ENCODE data around the gene MYOM3.
"Not testable (repeated sequence)": the region's sequence is repeated elsewhere in the genome, so short reads cannot be mapped to it uniquely, and the experiment has no call there.

Gene MYOM3

DNA sequence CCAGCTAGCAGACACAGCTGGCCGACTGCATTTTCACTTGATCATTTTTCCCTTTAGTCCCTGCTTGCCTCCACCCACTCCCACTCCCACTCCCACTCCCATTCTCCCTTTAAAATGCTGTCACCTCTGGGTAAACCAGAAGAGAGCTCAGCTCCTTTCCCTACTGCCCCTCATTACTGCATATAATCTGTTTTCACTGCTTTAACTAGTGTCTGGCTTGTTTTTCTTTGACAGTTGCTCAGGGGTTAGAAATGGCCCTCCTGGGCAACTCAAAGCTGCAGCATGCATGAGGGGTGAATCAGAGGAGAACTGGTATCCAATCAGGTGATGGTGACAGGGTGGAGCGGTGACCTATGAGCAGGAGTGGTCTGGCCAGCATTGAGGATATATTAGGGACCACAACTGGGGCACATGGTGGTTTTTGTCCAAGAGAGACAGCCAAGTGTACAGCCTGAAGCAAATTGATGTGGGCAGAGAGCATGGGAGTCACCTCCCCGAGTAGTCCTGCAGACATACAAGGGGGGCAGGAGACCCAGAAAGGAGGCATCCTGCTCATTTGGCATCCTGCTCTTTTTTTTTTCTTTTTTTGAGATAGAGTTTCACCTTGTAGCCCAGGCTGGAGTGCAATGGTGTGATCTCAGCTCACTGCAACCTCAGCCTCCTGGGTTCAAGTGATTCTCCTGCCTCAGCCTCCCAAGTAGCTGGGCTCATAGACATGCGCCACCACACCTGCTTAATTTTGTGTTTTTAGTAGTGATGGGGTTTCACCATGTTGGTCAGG, 89.2 kb downstream of the MYOM3 start:
- DNase-seq, result no peak

DNA sequence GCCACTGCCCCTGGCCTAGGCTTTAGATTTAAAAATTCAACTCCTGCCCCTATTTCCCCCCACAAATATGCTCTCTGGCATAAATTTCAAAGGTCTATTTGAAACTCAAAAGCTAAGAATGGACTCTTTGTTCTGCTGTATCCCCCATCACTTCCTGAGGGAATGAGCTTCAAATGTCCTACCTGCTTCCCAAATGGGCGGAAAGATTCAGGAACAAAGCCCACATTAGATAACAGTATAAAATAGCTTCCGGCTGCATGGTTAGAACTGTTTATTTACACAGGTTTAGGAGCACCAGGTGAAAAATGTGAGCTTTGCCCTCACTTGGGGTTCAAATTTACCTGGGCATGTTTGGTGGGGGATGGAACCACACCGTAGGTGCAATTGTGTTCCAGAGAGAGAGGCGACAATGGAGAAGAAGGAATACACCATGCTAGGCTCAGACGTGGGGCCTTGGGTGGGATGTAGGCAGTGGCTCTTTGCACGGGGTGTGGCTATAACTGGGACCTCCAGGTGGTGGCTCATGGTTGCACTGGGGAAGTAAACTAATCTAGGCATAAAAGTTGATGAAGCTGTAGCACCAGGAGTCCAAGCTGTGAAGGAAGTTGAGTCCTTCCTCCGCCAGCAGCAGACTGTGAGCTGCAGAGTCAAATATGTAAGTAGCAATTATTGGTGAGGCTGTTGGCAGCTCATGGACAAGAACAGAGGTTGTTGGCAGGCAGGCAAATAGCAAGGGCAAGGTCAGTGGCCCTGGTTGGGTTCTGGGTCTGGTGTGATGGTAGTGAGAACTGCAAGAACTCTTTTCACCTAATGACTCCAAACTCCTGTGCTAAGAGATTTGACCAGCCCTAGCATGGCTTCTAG, 90.3 kb downstream of the MYOM3 start:
- DNase-seq, result peak; percentile 41

DNA sequence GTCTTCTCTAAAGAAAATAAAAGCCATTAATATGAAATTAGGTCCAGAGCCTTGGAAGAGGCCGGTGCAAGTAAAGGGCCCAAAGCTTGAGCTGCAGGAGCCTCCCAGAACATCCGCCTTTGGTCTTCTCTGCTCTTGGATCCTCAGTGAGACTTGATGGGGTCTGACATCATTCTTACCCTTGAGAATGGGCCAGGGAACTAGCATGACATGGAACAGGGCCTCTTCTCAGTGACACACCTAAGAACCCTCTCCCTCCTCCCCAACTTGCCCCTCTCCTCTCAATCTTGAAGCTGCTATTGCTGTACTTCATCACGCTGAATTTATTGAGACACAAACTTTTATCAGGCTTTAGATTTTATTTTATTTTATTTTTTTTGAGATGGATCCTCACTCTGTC, 91.5 kb downstream of the MYOM3 start:
- no peak for DNase-seq

DNA sequence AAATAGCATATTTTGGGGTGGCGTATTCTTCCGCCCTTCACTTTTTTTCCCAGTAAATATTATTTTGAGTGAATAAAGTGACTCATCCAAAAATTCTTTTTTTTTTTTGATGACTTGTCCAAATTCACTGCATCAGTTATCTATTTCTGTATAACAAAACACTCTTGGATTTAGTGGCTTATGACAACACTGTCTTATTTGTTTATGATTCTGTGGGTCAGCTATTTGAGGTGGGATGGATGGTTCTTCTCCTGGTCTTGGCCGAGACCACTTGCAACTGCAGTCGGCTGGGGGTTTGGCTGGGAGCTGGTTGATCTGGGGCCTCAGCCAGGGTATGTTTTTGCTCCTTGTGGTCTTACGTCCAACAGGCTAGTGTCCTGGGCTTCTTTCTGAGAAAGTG, 91.9 kb downstream of the MYOM3 start:
- no peak for DNase-seq

DNA sequence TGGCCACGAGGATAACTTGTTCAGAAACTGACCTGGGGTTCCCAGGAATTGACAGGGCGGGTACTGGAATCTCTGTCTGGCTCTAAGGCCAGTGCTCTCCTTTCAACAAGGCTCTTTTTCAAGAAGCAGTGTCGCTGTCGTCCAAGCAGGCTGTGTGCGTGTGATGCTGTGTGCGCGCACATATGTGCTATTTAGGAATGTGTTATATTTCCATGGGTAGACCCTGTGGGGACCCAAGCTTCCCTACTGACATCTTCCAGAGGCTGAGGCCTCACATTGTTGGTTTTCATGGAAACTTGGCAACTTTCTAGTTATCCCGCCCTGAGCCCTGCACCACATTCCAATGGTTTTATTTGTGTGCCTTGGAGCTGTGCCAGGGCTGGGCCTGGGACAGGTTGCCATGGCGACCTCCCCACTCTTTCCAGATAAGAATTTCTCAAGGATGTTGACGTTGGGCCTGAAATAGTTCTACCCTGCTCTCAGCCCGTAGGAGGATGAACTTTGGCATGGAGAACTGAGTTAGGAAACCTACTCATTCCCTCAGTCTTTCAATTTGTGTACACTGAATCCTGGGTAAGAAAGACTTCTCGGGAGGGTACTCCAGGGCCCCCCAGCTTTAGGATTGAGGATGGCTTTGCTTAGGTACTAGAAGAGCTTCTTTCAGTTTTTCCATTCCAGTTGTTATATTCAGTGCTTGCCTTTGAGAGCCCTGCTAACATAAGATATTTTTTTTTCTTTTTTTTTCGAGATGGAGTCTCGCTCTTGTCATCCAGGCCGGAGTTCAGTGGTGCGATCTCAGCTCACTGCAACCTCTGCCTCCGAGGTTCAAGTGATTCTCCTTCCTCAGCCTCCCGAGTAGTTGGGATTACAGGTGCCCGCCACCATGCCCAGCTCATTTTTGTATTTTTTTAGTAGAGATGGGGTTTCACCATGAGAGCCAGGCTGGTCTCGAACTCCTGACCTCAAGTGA, 93.0 kb downstream of the MYOM3 start:
- no peak for DNase-seq

DNA sequence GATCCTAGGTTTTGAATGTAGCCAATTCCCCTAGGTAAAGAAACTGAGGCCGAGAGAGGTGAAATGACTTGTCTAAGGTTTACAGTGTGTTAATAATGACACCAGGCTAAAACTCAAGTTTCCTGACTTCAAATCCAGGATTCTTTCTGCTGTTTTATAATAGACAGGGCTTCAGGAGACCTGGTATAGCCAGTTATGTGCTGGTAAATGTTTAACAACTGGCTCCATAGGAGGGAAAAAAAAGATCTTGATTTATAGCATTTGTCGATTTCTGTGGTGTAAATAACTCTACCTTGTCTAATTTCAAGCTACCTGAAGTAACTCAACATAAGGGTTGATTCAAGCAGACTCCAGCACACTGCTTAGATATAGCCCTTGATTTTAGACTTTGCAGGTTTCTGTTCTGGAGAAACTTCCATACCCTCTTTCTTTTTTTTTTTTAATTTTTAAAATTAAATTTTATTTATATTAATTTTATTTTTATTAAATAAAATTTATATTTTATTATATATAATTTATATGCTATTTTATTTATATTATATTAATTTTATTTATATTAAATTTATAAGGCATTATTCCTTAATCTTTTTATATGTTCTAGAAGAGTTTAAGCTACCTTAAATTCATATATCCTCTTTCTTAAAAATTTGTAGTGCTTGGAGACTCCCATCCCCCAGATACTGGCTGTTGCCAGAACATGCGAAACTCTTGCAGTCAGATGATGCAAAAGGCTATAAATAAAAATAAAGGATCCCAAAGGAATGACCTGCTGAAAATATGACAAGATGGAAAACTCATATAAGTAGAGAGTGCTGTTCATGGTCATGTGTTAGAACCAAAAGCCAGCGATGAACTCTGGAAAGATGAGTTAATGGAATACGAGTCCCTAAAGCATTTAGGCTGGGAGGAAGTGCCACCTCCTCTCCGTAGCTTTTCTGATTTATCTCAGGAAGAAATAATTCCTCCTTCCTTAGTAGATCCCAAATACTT, 96.4 kb downstream of the MYOM3 start:
- DNase-seq, result no peak

DNA sequence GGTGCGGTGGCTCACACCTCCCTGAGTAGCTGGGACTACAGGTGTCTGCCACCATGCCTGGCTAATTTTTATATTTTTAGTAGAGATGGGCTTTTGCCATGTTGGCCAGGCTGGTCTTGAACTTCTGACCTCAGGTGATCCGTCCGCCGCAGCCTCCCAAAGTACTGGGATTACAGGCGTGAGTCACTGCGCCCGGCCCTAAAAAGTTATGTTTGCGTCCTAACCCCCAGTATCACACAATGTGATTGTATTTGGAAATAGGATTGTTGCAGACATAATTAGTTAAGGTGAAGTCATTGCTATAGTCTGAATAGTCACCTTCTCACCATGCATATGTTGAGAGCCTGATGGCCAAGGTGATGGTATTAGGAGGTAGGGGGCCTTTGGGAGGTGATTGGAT, 99.1 kb downstream of the MYOM3 start:
- not testable (repeated sequence) for DNase-seq

DNA sequence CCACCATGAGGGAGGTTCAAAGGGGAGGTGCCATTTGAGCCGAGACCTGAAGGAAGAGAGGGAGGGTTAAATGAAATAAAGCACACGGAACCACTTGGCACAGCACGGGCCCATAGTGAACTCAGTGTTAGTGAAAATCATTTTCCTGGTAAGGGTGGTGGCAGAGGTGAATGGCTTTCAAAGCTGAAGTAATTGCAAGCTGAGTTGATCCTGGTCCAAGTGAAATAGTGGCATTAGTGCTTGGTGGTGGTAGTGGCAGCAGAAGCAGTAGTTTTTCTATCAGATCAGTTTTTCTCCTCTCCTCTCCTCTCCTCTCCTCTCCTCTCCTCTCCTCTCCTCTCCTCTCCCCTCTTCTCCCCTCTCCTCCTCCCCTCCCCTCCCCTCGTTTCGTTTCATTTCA, 101.3 kb downstream of the MYOM3 start:
- no peak for DNase-seq

DNA sequence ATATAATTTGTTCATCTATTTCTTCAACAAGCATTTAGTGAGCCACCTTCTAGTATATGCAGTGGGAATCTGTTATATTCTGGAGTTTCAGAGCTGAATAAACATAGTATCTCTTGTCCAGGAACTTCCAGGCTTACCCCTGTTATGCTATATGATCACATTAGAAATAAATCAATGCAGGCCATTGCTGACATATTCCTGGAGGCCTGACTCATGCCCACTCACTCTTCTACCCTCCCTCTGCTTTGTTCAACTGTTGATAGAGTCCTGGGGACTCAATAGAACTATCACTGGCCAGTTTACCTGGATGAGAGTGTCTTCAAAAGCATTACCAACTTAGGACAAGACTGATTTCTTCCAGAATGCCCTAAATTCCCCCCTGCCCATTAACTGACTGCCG, 102.5 kb downstream of the MYOM3 start:
- DNase-seq, result no peak

DNA sequence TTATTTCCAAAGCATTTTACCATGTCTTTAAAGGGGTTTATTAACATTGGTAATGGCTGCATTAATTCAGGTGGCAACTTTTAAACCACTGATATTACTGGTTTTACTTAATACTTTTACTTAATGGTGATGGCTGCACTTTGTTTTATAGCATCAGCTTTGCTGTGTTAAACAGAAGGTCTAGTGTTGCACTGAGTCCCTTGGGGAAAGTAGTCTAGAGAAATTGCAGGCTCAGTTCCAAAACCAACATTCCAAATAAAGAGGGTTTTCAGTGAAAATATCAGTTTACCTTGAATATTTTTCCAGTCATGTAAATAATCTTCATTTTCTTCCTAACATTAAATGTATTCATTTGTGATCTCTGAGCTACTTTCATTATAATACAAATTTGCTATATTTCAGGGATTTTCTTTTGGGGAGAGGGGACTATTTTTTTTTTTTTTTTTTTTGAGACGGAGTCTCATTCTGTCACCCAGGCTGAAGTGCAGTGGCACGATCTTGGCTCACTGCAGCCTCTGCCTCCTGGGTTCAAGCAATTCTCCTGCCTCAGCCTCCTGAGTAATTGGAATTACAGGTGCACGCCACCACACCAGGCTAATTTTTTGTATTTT, 103.3 kb downstream of the MYOM3 start:
- not testable (repeated sequence) for DNase-seq

DNA sequence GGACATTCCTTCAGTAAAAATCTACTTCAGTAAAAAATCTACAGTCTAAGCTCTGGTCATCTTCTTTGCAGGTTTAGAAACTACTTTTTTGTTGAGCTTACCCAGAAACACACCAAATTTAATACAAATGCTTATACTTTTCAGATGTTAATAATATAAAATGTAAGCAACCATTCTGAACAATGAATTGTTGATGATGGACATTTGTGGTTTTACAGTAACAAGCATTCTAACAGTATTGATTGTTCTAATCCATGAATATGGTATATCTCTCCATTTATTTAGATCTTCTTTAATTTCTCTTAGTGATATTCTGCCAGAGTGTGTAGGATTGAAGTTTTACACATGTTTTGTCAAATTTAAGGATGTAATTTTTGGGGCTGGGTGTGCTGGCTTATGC, 104.9 kb downstream of the MYOM3 start:
- no peak for DNase-seq
